Measurements from ENCODE around the gene DOCK8. TPM values are rescaled to one million over a fixed set of nuclear protein-coding genes. Genes with fewer than 3 reads are reported as not detected.

Gene DOCK8
- total RNA-seq, 1 experiment from 2014 or later = 1.4 TPM

DNA sequence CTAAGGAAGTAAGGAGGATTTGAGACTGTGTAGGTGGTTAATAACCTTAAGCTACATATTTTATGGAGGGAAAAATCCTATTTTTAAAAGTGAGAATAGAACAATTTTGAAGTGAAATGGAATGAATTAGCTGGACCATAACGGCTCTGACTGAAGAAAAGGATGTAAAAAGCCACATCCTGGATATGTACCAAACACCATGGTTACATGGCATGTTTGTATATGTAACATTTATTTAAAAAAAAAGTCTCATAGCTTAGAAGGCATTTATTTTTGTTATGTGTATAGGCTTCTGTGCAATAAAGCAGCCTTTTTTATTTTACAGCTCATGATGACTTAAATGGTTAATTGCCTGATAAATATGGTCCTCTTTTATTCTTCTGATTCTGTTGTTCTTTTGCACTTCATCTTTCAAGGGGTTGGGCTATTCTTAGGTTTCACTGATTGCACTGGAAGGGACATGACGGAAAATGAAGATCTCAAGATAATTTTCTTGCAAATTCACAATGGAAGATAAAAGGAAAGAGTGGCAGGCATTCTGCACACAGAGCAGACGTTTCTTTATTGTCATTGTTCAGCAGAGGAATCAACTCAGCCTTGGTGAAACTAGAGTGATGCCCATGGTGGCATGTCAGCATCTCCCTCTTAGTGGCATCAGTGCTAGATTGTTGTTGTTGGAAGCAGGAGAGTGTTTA, 63.1 kb downstream of the DOCK8 start:
- Histone ChIP-seq H3K9ac (ENCODE audit: extremely low read depth, insufficient read length, low read length) (no peak overlapping the region), H3K4me2 (ENCODE audit: insufficient read depth, insufficient read length, low read length) (no peak overlapping the region), H3K14ac (ENCODE audit: insufficient read depth, low read length) (no peak overlapping the region), H3K79me1 (ENCODE audit: insufficient read depth, low read depth, low read length, poor library complexity, severe bottlenecking) (no peaks in the 10 kb centered on the region), H3K27ac (ENCODE audit: insufficient read length, low read depth, low read length) (no peak overlapping the region), H2BK20ac (ENCODE audit: low read depth, low read length, poor library complexity, severe bottlenecking) (no peak overlapping the region), H3K27me3 (ENCODE audit: insufficient read depth, low read length) (no peaks in the 10 kb centered on the region), H3K79me2 (ENCODE audit: insufficient read depth, low read length) (no peaks in the 10 kb centered on the region), H2BK120ac (ENCODE audit: low read depth, low read length, poor library complexity, severe bottlenecking) (no peak overlapping the region), H3K56ac (ENCODE audit: insufficient read length, low read depth, low read length) (no peak overlapping the region), H2AFZ (ENCODE audit: low read length) (no peak overlapping the region), H3K23me2 (ENCODE audit: insufficient read length, low read depth, low read length, poor library complexity, severe bottlenecking) (no peaks in the 10 kb centered on the region), H4K5ac (ENCODE audit: insufficient read length, low read depth, low read length) (no peak overlapping the region), H3T11ph (ENCODE audit: low read length) (no peak overlapping the region), H3K23ac (ENCODE audit: insufficient read length, low read depth, low read length) (no peak overlapping the region), H2AK5ac (ENCODE audit: insufficient read length, low read length) (no peak overlapping the region), H4K91ac (ENCODE audit: insufficient read length, low read depth, low read length) (no peak overlapping the region), H3K18ac (ENCODE audit: insufficient read length, low read depth, low read length) (no peak overlapping the region), H2BK5ac (ENCODE audit: insufficient read length, low read length) (no peak overlapping the region), H3K4me1 (ENCODE audit: insufficient read depth, low read length) (no peaks in the 10 kb centered on the region), H4K20me1 (ENCODE audit: control insufficient read depth, insufficient read depth, insufficient read length) (no peaks in the 10 kb centered on the region), H4K8ac (replicated peaks; ENCODE audit: insufficient read length, low read depth, low read length) (no peak overlapping the region), H2BK12ac (ENCODE audit: insufficient read length, low read depth, low read length) (no peak overlapping the region), H3K4ac (ENCODE audit: low read depth, low read length) (no peak overlapping the region), H3K9me3 (ENCODE audit: control insufficient read depth, low read depth, low read length) (no peaks in the 10 kb centered on the region), H2BK15ac (ENCODE audit: low read depth, low read length) (no peak overlapping the region)
- Mint-ChIP-seq H3K36me3 (ENCODE audit: insufficient read depth in 1 of 3, low read depth in 3 of 3) (no peaks in the 10 kb centered on the region), H3K27me3 (ENCODE audit: low read depth) (no peaks in the 10 kb centered on the region; the same call in 1 of the 2 replicates), H3K4me1 (no peaks in the 10 kb centered on the region), H3K4me3 (no peak overlapping the region), H3K9me3 (no peaks in the 10 kb centered on the region), H3K27ac (no peak overlapping the region)
- TF ChIP-seq, protein P1, sequence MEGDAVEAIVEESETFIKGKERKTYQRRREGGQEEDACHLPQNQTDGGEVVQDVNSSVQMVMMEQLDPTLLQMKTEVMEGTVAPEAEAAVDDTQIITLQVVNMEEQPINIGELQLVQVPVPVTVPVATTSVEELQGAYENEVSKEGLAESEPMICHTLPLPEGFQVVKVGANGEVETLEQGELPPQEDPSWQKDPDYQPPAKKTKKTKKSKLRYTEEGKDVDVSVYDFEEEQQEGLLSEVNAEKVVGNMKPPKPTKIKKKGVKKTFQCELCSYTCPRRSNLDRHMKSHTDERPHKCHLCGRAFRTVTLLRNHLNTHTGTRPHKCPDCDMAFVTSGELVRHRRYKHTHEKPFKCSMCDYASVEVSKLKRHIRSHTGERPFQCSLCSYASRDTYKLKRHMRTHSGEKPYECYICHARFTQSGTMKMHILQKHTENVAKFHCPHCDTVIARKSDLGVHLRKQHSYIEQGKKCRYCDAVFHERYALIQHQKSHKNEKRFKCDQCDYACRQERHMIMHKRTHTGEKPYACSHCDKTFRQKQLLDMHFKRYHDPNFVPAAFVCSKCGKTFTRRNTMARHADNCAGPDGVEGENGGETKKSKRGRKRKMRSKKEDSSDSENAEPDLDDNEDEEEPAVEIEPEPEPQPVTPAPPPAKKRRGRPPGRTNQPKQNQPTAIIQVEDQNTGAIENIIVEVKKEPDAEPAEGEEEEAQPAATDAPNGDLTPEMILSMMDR (conservative IDR thresholded peaks at IDR 0.05) = no peak
- DNase-seq = no peak
- no CpG with 5 or more reads among the region's 3 CpGs for WGBS (ENCODE audit: extremely low coverage, insufficient read length, low lambda C conversion rate)
